Upper lobe of left lung (tissue), 4 donors: ENCODE data around the gene PUS7L.

ENCODE experiments used
- CTCF ChIP-seq, 6 experiments: fragments of 450-650 bp in 4 of 6; fragments of 200-600 bp in 2 of 6; sonication (generic) in 2 of 6; IDR thresholded peaks; one replicate each; pipeline ENCODE4 v1.5.1; 2016 to 2019; ENCODE audit warnings: antibody characterized with exemption in 6 of 6
- POLR2A ChIP-seq, 4 donors: fragments of 450-650 bp; IDR thresholded peaks; one replicate each; pipeline ENCODE4 v1.5.1; 2016 to 2017; ENCODE audit warnings: antibody characterized with exemption in 4 of 4, mild to moderate bottlenecking in 2 of 4

GRCh38 chr12:43736927-43737440 is 21.6 kb downstream of the PUS7L start:
- no peak for TF ChIP-seq CTCF (IDR thresholded peaks at IDR 0.05)
- no peak for TF ChIP-seq POLR2A (IDR thresholded peaks at IDR 0.05)
